Inflammatory macrophage treated with lipopolysaccharide for 1 hour (primary cell): ENCODE data around the gene PRSS57.
"Not testable (repeated sequence)": the region's sequence is repeated elsewhere in the genome, so short reads cannot be mapped to it uniquely, and the experiment has no call there.

Experiments used
- DNase-seq, 2 donors: peaks; one replicate each; pipeline ENCODE4 v3.0.0-alpha.2; 2020 to 2022

Gene PRSS57

DNA sequence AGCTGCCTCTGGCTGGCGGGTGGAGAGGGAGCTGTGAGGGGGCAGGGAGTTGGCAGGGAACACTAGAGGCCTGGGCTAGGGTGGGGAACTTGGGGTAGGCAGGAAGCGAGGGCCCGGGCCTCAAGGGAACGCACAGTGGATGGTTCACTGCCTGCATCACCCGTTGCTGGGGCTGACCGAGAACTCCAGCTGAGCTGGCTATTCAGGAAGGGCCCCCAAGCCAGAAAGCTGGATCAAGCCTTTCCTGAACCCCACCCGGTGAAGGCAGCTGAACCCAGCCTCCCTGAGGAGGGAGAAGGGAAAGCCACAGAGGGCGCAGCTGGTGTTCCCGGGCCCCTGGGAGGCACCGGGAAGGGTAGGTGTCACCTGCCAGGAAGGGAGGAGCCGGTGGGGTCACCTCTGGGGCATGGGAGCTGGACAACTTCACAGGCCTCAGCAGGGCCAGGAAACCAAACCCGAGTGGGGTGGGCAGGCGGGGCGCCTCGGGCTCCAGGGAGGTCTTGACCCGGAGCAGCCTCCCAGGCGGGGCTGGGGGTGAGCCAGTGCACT lies 27.4 kb upstream of the PRSS57 start:
- DNase-seq, result no peak

DNA sequence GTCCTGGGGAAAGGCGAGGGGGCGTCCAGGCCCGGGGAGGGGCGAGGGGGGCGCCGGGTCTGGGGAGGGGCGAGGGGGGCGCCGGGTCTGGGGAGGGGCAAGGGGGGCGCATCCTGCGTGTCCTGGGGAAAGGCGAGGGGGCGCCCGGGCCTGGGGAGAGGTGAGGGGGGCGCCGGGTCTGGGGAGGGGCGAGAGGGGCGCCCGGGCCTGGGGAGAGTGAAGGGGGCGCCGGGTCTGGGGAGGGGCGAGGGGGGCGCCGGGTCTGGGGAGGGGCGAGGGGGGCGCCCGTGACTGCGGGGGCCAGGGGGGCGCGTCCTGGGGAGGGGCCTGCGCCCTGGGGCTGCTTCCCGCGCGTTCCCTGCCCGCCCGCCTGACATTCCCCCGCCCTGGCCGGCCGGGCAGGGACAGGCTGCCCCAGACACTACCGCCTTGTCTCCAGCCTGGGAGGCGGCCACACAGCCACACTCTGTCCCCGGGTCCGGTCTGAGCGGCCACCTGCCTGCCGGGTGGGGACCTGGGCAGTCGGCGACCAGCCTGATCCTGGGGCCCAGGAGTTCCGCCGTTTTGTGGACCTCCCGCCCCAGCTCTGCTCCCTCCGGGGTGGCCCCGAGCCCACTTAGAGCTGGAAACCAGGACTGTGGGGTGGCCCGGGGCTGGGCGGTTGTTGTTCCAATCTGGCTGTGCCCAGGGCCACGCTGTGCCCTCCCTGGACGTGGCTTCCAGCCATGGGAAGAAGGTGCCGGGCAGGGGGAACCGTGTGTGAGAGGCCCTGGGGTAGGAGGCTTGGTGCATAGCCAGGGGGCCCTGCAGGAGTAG lies 25.3 kb upstream of the PRSS57 start:
- DNase-seq, result no peak

DNA sequence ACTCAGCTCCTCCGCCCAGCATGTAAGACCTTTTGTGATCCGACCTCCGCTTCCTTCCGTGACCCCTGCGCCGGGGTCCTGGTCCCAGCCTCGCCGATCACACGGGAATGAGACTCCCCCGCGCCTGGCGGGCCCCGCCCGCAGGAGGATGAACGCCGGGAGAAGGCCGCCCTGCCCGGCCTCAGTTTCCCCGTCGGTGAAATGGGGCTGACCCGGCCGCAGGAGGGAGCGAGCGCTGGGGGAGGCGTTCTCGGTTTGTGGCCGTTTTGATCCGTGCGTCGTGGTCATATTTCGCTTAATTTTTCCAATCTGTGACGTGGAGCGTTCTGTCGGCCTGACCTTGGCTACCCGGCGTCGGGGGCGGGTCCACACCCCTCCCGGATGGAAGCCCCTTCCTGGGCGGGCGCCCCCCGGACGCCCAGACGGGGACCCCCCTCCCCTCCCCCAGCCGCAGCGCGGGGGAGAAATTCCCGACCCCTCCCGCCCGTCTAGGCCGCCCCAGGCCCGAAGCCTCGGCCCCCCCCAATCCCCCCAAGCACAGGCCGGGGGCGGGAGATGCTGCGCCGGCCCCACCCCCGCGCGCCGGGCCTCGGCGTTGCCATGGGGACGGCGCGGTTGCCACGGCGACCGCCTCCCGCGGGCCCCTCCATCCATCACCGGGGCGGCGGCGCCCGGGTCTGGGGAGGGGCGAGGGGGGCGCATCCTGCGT lies 24.5 kb upstream of the PRSS57 start:
- DNase-seq, result no peak

DNA sequence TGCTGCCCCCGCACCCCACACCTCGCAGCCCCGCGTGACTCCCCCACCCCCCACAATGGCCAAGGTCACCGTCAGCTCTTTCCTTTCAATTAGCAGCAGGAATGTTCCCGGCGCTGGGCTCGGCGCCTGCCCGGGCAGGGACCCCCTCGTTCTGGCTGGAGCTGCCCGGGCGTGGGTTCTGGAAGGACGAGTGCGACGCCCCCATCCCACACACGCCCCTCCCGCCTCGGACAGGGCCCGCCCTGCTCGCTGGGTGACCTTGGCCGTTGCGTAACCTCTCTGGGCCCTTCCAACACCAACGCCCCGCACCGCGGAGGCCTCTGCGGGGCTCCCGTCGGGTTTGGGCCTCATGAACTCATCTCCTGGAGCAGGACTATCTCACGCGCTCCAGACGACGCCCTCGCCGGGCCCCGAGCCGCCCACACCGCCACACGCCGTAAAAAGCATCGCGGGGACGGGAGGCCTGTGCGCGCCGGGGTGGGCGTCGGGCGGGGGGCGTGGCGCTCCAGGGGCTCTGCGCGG lies 23.8 kb upstream of the PRSS57 start:
- DNase-seq, result peak in 1 of 2 donors; percentile 19

DNA sequence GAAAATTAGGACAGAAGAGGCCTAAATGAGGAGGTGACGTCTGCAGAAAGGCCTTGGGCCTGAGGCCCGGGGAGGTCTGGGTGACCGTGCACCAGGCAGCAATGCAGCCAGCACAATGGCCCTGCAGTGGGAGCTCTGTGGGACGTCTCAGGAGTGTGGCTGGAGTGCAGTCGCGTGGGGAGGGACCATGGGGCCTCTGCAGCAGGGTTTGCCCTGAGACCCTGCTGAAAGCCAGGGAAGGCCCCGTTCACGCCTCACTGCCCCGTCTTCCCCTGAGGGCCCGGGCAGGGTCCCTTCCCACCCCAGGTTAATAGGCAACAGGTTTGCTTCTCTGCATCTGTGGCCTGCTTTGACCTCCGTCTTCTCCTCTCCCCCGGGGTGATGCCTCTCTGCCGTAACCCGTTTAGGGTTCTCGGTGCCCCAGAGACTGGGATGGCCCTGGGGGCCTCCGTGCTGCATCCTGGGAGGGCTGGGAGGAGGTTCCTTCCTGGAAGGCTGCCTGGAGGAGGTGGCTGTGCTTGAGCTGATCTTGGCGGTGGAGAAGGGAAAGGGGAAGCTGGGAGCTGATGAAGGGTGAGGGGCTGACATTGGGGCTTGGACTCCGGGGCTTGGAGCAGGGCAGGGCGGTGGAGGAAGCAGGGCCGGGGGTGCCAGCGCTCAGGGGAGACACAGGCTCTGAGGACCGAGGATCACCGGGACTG lies 23.1 kb upstream of the PRSS57 start:
- DNase-seq, result no peak

DNA sequence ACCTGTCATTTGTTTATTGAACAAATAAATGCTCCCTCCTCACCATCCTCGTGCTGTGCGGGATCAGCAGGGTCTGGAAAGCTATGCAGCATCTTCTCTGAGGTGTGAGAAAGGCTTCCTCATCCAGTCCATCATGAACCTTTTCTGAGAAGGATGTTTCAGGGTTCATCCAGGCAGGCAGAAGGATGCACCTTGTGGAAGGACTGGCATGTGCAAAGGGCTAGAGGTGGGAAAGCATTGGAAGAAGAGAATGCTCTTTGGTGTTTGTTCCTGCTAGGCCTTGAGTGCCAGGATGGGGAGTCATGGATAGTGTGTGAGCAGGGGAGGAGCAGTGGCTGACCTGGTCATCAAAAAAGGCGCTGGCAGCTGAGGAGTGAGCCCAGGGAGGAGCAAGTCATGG lies 20.1 kb upstream of the PRSS57 start:
- no peak for DNase-seq

DNA sequence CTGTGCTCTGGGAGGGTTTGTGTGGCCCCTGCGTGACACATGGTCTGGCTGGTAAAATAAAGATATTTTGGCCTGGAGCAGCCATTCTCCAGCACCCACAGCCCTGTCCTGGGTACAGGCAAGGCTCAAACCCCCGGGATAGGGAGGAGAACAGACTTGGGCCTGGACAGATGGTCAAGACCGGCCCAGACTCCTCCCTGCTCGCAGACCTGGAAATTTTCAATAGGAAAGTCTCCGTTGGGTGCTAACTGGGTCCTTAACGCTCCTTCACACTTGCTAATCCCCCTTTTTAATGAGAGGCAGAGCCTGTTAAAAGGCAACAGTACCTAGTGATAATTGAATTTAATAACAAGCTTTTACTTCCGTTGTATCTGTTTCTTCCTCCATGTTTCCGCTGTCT lies 16.0 kb upstream of the PRSS57 start:
- no peak for DNase-seq

DNA sequence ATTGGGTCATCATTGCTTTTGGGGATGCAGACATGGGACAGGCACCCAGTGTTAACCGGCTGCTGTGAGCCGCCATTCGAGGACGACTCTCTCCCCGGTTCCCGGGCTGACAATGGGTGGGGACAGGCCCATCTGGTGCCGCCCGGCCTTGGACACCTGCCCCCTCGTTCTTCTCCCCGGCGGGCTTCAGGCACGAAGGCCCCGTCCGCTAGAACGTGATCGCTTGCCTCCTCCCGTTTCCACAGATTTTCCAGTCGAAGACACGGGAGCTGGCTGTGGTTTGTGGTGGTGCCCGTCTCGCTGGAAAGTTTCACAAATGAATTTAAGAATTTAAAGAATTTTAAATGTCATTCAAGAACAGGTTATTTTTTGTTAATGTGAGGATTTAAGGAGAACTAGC lies 15.5 kb upstream of the PRSS57 start:
- no peak for DNase-seq

DNA sequence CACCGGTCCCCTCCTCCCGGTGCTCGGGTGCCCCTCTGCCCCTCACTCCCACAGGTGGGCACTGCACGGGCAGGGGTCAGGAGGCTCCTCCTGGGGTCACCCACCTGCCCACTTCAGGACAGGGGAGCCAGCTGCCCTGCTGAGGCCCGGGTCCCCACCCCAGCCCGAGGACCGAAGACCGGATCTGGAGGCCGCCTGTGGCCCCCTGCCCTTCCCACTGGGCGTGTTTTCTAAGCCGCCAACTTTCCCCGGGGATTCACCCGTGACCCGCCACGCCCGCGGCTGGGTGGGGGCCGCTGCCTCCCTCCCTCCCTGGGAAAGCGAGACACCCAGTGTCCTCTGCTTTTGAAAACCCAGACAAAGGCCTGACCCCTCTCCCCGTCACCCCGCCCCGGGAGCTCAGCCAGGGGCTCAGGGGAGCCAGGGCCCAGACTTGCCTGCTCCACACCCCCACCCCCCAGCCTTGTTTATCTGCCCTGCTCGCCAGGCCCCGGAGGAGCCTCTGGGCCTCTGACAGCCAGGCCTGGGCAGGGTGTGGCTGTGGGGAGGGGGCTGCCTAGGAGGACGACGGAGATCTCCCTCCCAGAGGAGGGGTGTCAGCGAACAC lies 14.8 kb upstream of the PRSS57 start:
- no peak for DNase-seq

DNA sequence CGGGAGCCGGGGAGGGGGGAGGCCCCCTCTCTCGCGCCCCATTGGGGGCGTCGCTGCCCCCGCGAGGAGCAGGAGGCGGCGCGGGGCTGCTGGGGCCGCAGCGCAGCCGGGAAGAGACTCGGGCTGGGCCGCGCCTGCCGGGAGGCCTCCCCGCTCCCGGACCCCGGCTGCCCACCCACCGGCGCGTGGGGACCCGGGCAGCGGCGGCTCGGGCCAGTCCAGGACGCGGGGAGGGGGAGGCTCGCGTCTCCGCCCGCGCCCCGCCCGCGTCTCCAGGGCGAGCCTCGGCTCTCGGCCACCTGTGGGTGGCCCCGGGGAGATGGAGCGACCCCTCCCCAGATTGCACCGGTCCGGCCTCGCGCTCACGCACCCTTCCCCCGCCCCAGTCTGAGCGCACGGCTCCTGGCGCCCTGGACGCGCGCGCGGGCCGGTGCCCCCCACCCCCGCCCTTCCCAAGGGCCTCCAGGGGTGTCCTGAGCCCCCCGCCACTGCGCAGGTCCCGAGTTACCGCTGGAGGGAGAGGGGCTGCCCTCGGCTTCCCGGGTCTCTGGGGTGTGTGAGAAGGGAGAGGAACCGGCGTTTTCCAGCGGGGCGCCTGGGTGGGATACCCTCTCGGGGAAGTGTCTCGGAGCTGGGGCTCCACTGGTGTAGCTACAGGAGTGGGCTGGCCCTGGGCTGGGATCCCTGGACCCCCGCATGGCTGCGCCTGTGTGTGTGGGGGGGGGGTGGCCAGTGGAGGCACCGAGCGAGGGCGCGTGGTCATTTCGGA lies 14.1 kb upstream of the PRSS57 start:
- DNase-seq, result no peak

DNA sequence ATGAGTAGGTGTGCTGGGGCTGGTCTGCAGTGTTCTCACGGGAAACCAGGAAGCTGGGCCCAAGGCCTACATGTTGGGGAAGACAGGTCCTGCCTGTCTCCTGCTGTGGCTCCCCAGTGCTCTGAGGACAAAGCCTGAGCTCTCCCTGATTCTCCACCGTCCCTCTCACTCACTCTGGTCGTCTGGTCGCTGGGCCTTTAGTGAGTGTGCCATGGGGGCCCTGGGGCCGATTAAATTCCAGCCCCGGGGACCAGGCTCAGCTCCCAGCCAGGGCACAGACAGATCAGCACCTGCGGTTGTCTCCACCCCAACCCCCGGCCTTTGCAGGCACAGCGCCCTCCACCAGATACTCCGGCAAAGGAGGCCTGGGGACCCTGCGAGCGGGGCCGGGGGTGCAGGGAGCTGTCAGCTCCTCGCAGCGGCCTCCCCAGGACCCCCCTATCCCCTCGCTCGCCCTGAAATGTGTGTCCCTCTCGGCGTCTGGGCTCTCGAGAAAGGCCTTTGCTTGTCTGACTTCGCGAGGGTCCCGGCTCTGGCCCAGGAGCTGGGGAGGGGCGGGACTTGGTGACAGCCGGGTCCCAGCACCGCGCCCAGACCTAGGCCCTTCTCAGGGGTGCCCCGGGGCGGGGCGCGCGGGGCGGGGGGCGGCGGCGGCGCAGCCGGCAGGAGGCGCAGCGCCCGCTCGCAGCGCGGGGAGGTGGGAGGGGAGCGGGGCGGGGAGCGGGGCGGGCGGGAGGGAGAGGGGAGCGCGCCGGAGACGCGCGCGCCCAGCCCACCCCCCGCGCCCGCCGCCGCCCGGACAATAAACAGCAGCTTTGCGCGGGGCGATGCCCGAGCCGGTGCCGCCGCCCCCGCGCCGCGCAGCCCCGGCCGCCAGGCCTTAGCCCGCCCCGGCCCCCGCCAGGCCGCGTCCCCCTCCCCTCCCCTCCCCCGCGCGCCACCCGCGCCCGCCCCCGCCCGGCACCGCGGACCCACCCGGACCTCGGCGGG lies 13.2 kb upstream of the PRSS57 start, which contains the start of gene PALM:
Gene PALM, plus strand, starts transcription at position 782 of the 990 bp plus-strand sequence. CDS start 212 bp downstream, outside the sequence.
- no peak for DNase-seq

DNA sequence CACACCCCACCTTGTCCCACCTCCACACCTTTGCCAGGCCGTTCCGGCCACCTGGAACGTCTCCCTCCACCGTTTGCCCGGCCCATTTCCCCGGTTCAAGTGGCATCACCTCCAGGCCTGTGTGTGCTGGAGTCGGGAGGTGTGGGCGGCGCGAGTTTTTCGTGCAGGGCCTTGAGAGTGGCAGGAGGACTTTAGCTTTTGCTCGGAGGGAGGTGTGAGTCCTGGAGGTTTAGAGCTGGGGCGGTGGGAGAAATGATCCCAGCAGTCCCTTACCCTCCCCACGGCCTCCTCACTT lies 9.1 kb upstream of the PRSS57 start:
- no peak for DNase-seq

DNA sequence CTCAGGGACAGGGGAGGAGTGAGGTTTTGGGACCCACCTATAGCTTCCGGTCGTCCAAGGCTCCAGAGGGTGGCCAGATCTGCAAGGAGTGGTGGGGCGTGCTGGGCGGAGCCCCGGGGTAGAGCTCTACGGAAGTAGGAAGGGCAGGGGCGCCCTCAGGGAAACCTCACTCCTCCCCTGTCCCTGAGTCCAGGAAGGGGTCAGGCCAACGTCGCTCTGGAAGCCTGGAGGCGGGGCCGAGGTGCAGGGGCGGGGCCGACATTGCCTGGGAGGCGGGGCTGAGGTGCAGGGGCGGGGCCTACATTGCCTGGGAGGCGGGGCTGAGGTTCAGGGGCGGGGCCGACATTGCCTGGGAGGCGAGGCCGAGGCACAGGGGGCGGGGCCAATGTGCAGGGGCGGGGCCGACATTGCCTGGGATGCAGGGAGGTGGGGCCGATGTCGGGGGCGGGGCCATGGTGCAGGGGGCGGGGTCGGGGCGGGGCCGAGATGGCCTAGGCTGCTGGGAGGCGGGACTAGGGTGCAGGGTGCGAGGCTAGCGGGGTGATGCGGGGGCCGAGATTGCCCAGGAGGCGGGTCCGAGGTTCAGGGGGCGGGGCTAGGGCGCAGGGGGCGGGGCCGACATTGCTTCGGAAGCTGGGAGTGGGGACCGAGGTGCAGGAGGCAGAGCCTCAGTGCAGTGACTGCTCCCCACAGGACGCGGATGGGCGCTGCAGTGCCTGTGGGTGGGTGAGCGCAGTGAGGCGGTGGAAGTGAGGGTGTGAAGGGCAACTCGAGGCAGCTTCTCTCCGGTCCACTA lies 8.6 kb upstream of the PRSS57 start:
- peak; percentile 76 to 97 for DNase-seq

DNA sequence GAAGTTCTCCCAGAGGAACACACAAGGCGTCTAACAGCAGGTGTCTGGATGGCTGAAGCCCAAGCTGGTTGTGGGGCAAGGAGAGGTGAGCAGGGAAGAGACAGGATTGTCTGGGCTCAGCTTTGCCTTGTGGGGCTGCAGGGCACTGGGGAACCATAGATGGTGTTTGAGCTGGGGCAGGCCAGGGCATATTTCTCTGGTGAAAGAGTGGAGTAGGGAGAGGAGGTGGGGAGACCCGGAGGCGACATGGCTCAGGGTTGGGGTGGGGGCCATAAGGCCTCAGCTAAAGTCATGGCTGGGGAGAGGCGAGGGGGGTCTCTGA lies 8.0 kb upstream of the PRSS57 start:
- DNase-seq, result peak in 1 of 2 donors; percentile 4

DNA sequence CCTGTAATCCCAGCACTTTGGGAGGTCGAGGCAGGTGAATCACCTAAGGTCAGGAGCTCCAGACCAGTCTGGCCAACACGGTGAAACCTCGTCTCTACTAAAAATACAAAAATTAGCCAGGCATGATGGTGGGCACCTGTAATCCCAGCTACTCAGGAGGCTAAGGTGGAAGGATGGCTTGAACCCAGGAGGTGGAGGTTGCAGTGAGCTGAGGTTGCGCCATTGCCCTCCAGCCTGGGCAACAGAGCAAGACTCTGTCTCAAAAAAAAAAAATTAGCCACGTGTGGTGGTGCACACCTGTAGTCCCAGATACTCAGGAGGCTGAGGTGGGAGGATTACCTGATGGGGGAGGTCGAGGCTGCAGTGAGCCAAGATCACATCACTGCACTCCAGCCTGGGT lies 7.6 kb upstream of the PRSS57 start:
- DNase-seq, result not testable (repeated sequence)

DNA sequence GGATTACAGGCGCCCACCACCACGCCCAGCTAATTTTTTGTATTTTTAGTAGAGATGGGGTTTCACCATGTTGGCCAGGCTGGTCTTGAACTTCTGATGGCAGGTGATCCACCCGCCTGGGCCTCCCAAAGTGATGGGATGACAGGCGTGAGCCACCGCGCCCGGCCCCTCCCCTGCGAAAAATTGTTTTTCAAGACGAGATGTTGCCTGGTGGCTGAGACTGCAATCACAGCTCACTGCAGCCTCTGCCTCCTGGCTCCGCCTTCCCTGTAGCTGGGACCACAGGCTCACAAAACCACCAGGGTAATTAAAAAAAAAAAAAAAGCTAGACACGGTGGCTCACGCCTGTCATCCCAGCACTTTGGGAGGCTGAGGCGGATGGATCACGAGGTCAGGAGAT lies 4.6 kb upstream of the PRSS57 start:
- not testable (repeated sequence) for DNase-seq

DNA sequence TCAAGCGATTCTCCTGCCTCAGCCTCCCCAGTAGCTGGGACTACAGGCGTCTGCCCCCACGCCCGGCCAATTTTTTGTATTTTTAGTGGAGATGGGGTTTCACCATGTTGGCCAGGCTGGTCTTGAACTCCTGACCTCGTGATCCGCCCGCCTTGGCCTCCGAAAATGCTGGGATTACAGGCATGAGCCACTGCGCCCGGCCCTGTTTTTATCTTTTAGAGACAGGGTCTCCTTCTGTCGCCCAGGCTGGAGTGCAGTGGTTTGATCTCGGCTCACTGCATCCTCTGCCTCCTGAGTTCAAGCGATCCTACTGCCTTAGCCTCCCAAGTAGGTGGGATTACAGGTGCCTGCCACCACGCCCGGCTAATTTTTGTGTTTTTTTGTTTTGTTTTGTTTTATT lies 3.3 kb upstream of the PRSS57 start:
- DNase-seq, result not testable (repeated sequence)

DNA sequence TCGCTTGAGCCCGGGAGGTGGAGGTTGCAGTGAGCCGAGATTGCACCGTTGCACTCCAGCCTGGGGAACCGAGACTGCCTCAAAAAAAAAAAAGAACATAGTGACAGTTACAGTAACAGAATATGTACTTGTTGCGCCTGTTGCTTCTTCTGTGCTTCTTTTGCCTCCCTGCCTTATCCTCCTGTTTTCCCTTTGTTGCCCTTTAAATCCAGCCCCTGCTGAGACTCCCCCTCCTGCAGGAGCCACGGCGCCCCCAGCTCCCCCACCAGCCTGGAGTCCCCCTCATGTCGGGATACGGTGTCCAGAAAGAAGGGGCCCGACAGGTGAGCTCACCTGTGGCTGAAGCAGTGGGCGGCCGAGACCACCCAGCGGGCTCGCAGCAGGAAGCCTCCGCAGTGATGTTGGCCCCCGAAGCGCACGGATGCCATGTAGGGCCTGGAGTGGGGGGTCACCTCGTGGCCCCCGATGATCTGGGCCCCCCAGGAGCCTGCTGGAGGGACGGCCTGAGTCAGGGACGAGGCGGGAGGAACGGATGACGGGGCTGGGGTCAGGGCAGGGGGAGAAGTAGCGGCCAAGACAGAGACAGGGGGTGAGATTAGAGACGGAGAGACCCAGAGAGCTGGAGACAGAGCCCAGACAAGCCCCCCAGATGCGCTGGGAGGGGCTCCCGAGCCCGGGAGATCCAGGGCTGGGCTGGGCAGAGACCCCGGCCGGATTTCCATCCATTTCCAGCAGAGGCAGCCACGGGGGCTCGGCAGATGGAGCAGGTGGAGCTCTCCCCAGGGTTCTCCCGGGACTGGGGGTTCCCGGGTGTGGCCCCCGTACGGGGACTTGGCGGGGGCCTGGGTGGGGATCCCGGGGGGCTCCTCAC lies 536 bp downstream of the PRSS57 start:
- no peak for DNase-seq

DNA sequence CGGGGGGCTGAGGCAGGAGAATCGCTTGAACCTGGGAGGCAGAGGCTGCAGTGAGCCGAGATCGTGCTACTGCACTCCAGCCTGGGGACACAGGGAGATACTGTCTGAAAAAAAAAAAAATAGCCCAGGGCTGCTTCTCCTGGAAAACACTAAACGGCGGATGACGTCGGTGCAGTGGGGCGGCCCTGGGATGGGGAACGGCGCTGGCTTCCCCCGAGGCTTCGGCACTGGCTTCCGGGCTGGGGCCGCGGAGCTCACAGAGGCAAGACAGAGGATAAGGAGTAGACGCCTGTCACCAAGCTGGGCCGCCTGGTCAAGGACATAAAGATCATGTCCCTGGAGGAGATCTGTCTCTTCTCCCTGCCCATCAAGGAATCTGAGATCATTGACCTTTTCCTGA lies 5.0 kb downstream of the PRSS57 start:
- no peak for DNase-seq
